ENCODE results near the gene RNF7. TPM values are rescaled to one million over a fixed set of nuclear protein-coding genes. Genes with fewer than 3 reads are reported as not detected.

Gene RNF7
- total RNA-seq, 2 donors from 2014 or later: 89.0 to 148 TPM

DNA sequence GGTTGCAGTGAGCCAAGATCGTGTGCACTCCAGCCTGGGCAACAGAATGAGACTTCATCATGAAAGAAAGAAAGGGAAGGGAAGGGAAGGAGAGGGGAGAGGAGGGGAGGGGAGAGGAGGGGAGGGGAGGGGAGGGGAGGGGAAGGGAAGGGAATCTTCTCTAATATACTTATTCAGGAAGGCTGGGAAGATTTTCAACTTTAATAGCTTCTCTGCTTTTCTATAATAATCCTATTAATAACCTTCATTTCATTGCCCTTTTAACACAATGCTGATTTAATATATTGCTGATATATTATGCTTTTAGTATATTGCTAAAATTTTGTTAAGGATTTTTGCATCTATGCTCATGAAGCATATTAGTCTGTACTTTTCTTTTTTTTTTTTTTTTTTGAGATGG lies 23.4 kb upstream of the RNF7 start:
- TF ChIP-seq, protein P1, sequence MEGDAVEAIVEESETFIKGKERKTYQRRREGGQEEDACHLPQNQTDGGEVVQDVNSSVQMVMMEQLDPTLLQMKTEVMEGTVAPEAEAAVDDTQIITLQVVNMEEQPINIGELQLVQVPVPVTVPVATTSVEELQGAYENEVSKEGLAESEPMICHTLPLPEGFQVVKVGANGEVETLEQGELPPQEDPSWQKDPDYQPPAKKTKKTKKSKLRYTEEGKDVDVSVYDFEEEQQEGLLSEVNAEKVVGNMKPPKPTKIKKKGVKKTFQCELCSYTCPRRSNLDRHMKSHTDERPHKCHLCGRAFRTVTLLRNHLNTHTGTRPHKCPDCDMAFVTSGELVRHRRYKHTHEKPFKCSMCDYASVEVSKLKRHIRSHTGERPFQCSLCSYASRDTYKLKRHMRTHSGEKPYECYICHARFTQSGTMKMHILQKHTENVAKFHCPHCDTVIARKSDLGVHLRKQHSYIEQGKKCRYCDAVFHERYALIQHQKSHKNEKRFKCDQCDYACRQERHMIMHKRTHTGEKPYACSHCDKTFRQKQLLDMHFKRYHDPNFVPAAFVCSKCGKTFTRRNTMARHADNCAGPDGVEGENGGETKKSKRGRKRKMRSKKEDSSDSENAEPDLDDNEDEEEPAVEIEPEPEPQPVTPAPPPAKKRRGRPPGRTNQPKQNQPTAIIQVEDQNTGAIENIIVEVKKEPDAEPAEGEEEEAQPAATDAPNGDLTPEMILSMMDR (IDR thresholded peaks at IDR 0.05): no peak
- H3K4me1 ChIP-seq: no peaks in the 10 kb centered on the region
- no peaks in the 10 kb centered on the region for H3K36me3 ChIP-seq
- intact Hi-C loops (cut with DNase I): no loop called here
- no peak overlapping the region for H3K9ac ChIP-seq (ENCODE audit: low read depth in 2 of 2, low read length in 2 of 2)
- no peak overlapping the region for H3K4me3 ChIP-seq
- no peaks in the 10 kb centered on the region for H3K27me3 ChIP-seq
- DNase-seq: no peak
- H3K27ac ChIP-seq: no peak overlapping the region
- H3K9me3 ChIP-seq: no peaks in the 10 kb centered on the region

DNA sequence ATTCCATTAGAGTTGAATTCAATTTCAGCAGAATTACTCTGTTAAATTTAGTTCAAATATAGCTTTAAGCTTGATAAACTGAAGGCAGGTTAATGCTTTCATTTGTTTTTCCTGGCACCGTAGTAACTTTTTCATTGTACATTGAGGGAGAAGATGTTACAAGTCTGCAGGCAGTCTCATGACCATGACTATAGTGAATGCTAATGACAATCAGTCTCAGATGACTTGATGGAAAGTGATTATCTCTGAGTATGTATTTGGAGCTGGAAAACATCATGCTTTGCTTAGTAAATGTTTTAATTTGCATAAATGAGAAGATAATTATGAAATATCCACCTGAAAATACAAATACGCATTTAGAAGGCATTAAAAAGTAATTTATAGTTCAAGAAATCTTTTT lies 16.0 kb upstream of the RNF7 start:
- Histone ChIP-seq H3K9ac (ENCODE audit: low read depth in 2 of 2, low read length in 2 of 2) (no peak overlapping the region), H3K36me3 (no peaks in the 10 kb centered on the region), H3K9me3 (no peaks in the 10 kb centered on the region), H3K4me1 (no peaks in the 10 kb centered on the region), H3K27ac (no peak overlapping the region), H3K4me3 (no peak overlapping the region), H3K27me3 (no peaks in the 10 kb centered on the region)
- TF ChIP-seq, protein P1 (IDR thresholded peaks at IDR 0.05): no peak
- intact Hi-C loops (cut with DNase I): no loop called here
- DNase-seq: no peak

DNA sequence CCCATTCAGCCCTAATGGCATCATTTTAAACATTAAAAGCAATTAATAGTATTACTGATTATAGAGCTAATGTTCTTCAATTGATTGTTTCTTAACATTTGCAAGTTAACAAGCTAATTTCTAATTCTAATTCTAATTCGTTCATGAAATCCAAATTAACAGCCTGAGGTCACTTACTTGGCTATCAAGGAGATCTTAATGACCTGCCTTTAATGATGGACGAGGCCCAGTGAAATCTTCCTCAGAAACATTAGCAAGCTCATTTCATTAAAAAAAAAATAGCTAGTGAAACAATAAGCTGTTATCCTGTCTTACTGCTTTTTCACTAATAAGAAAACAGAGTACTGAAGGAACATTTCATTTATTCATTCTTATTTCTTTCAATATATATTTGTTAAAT lies 15.4 kb upstream of the RNF7 start:
- no peak overlapping the region for H3K9ac ChIP-seq (ENCODE audit: low read depth in 2 of 2, low read length in 2 of 2)
- no peak overlapping the region for H3K27ac ChIP-seq
- H3K9me3 ChIP-seq: no peaks in the 10 kb centered on the region
- H3K4me3 ChIP-seq: no peak overlapping the region
- TF ChIP-seq, protein P1 (IDR thresholded peaks at IDR 0.05): no peak
- H3K36me3 ChIP-seq: no peaks in the 10 kb centered on the region
- intact Hi-C loops (cut with DNase I): no loop called here
- no peaks in the 10 kb centered on the region for H3K27me3 ChIP-seq
- no peak for DNase-seq
- no peaks in the 10 kb centered on the region for H3K4me1 ChIP-seq

DNA sequence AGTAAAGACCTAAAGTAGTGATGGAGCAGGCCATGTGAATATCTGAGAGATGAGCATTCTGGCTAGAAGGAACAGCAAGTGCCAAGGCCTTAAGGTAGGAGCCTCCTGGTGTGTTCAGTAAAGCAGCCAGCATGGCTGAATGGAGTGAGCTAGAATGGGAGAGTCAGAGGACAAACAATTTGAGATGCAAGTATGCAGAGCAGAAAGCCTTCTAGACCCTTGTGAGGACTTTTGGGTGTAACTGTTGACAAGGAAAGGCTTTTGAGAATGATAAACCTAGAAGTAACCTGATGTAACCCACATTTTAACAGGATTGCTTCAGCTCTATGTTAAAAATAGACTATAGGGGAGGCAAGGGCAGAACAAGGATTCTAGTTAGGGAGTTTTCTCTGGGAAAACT lies 14.8 kb upstream of the RNF7 start:
- H3K27ac ChIP-seq: no peak overlapping the region
- no peak for DNase-seq
- TF ChIP-seq, protein P1 (IDR thresholded peaks at IDR 0.05): no peak
- no peaks in the 10 kb centered on the region for H3K4me1 ChIP-seq
- no peaks in the 10 kb centered on the region for H3K36me3 ChIP-seq
- H3K9ac ChIP-seq (ENCODE audit: low read depth in 2 of 2, low read length in 2 of 2): no peak overlapping the region
- intact Hi-C loops (cut with DNase I): no loop called here
- no peaks in the 10 kb centered on the region for H3K9me3 ChIP-seq
- no peak overlapping the region for H3K4me3 ChIP-seq
- H3K27me3 ChIP-seq: no peaks in the 10 kb centered on the region

DNA sequence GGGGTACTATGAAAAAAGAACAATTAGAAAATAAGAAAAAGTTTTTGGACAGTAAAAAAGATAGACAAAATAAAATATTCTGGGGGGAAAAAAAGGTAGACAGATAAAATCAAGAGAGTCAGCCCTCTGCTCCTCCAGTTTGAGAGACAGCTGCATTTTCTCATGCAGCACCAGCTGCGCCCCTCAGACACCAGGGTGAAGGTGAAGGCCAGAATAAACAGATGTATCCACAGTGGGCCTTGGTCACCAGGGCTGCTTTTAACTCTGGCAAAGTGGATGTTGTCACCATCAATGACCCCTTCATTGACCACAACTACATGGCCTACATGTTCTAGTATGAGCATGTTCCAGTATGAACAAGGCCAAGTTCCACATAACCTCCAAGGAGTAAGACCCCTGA lies 13.9 kb upstream of the RNF7 start:
- H3K27me3 ChIP-seq: no peaks in the 10 kb centered on the region
- no peak overlapping the region for H3K27ac ChIP-seq
- no peaks in the 10 kb centered on the region for H3K36me3 ChIP-seq
- H3K9ac ChIP-seq (ENCODE audit: low read depth in 2 of 2, low read length in 2 of 2): no peak overlapping the region
- intact Hi-C loops (cut with DNase I): no loop called here
- no peak for DNase-seq
- no peaks in the 10 kb centered on the region for H3K9me3 ChIP-seq
- TF ChIP-seq, protein P1 (IDR thresholded peaks at IDR 0.05): no peak
- H3K4me3 ChIP-seq: no peak overlapping the region
- H3K4me1 ChIP-seq: no peaks in the 10 kb centered on the region

DNA sequence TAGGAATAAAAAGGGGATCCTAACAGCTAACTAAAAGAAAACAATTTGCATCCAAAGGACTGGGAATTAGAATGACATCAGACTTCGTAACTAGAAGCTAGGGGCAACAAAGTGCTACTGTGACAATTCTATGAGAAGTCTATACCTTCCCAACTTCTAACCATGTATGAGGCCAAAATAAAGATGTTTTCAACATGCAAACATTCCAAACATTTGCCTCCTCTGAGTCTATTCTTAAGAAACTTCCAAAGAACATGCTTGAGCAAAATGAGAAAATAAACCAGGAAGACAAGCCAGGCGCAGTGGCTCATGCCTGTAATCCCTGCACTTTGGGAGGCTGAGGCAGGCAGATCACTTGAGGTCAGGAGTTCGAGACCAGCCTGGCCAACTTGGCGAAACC lies 13.1 kb upstream of the RNF7 start:
- Histone ChIP-seq H3K4me3 (no peak overlapping the region), H3K27me3 (no peaks in the 10 kb centered on the region), H3K27ac (no peak overlapping the region), H3K9ac (ENCODE audit: low read depth in 2 of 2, low read length in 2 of 2) (no peak overlapping the region), H3K36me3 (no peaks in the 10 kb centered on the region), H3K9me3 (no peaks in the 10 kb centered on the region), H3K4me1 (no peaks in the 10 kb centered on the region)
- intact Hi-C loops (cut with DNase I): no loop called here
- no peak for DNase-seq
- TF ChIP-seq, protein P1 (IDR thresholded peaks at IDR 0.05): no peak
